GM18951 (cell line): ENCODE measurements around the gene COL4A2.
"Not testable (repeated sequence)": the region's sequence is repeated elsewhere in the genome, so short reads cannot be mapped to it uniquely, and the experiment has no call there.

Source experiments
- POLR2A ChIP-seq: IDR thresholded peaks from 4 replicates; pipeline ENCODE4 v1.6.1; 2011; ENCODE audit warnings: mild to moderate bottlenecking; ENCODE audit not compliant: insufficient read length, insufficient read depth; ENCODE audit errors: extremely low read depth
- in situ Hi-C: fragments of 300-500 bp; cut with MboI; formaldehyde crosslinking; loops from one replicate; pipeline ENCODE4 v1.12.0; 2022; ENCODE audit warnings: low sequenced_read_pairs, mixed read lengths, inconsistent platforms; ENCODE audit not compliant: unreplicated experiment

COL4A2 gene

DNA sequence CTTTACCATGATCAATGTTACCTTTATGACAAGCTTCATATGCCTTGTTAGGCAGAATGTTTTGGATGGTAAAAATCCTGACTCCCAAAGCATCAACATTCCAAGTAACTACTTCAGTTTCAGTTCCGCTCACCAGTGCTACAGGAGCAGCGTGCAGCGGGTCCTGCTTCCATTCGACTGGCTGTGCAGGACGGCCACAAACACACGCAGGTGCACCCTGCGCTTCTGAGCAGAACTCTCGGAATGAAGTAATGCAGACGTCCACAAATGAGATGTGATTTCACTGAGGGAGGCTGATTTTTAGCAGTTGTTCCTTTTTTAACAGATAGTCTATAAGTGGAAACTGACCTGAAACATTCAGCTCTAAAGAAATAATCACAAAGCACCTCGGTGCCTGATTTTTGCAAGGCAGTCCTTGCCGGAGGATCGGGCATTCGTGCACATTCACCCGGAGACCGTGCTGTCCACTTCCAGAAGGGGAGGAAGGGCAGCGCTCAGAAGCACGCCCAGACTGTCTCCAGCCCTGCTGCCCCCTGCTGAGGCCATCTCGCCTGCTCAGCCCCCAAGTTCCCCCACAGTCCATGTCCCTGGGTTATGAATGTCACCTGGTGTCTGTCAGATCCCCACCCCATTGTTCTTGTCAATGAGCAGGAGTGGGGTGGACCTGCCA is 168.6 kb downstream of the COL4A2 start:
- in situ Hi-C loops = no loop called here
- TF ChIP-seq POLR2A = no peak

DNA sequence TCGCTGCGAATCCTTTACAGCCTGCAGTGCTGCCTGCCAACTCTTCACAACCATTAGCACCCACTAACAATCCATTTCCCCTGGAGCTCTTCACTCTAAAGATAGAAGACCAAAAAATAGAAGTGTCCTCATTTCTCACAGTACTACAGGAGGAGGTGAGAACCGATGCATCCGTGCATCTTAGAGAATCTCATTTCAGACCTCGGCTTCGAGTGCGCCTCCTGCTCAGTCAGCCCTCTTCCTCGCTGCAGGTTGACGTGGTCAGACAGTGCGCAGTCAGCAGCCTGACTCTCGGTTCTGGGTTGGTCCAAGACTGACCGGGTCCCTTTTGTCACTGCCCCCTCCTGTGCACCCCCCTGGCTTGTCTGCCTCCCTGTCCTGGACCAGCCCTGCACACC is 169.1 kb downstream of the COL4A2 start:
- no peak for TF ChIP-seq POLR2A
- in situ Hi-C loops = no loop called here

DNA sequence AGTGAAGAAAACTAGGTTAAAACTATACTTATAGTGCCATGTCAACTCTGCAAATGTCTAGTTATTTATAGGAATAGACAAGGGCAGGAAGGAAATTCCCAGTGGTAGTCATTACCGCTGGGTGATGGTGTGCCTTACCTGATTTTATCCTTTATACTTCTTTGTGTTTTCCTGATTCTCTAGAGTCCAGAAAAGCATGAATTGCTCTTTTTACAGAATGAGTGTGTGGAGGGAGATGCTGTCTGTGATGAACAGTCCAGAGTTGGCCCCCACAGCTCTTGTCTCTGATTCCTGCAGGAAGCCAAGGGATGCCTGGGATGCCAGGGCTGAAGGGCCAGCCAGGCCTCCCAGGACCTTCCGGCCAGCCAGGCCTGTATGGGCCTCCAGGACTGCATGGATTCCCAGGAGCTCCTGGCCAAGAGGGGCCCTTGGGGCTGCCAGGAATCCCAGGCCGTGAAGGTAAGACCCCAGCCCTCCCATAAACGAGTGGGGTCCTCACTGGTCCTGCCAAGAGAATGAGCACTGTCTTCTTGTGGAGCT is 170.7 kb downstream of the COL4A2 start:
- no peak for TF ChIP-seq POLR2A

DNA sequence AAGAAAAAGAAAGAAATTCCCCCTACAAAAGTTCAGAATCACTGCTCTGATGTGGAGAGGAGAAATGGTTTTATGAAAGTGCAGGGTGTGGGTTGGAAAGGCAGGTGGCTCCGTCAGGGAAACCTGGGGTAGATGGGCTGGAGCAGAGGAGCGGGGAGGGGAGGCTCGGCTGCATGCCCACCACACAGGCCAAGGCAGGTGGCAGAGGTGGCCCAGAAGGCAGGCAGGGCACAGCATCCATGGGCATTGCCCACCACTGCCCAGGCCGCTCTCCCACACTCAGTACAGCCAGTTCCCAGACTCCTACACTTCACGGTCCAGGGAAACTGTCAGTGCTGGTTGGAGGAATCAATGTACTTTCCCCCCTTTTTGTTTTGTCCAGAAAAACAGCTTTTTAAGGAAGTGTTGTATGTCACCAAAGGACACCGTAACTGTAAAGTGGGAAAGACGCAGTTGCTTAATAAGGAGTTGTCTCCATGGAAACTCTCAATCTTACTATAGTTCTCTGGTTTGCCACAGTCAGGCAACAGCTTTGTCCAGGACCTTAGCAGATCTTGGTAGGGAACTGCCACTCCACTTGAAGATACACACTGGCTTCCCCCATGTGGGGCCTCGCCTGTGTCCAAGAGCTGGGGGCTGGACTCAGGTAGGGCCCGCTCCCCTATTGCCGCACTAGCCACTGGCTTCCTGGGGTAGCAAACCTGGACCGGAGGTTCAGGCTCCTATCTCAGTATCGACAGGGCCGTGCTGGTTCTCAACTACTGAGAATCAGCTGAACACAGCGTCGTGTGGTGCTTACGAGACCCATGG is 171.5 kb downstream of the COL4A2 start:
- in situ Hi-C loops = no loop called here
- TF ChIP-seq POLR2A = no peak

More for the DNA sequence above, 170.7 kb downstream of the COL4A2 start:
- in situ Hi-C loops = no loop called here

DNA sequence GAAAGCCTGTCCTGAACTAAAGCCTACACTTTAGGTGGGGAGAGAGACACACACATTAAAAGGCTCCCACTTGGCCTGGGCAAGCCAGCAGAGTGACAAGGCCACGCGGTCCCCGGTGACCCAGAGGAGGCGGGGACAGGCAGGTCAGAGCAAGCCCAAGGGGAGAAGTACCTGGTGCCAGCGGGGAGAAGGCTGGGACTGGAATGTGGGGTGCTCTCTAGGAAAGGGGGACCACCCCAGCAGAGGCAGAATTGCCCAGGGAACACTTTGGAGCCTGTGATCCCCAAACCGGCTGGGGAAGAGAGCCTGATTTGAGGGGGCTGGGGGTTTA is 172.1 kb downstream of the COL4A2 start:
- no peak for TF ChIP-seq POLR2A
- in situ Hi-C loops = no loop called here

DNA sequence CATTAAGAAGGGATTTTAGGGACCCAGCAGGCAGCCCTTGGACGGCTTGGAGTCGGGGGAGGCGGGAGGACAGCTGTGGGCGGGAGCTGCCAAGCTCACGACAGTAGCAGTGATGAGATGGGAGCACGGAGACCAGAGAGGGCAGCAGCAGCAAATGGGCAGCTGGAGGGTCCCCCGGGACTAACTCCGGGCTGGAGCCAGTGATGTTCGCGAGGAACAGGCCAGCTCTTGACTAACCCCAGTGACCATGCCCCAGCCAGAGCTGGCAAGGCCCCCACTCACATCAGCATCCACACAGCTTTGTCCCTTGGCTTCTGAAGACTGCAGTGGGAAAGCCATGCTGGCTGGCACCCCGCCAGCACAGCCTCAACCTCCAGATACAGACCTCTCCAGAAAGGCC is 172.6 kb downstream of the COL4A2 start:
- no peak for TF ChIP-seq POLR2A
- in situ Hi-C loops = no loop called here

DNA sequence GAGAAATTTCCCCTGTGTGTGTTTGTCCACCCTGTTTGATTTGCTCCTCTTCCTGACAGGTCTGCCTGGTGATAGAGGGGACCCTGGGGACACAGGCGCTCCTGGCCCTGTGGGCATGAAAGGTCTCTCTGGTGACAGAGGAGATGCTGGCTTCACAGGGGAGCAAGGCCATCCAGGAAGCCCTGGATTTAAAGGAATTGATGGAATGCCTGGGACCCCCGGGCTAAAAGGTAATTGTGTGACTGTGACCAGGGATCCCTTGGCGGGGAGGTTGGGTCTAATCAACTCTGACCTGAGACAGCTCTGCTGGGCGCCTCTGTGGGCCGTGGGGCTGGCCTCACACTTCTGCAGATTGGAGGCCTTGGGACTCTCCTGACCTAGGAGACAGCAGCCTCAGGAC is 173.1 kb downstream of the COL4A2 start:
- TF ChIP-seq POLR2A = no peak
- in situ Hi-C loops = no loop called here

DNA sequence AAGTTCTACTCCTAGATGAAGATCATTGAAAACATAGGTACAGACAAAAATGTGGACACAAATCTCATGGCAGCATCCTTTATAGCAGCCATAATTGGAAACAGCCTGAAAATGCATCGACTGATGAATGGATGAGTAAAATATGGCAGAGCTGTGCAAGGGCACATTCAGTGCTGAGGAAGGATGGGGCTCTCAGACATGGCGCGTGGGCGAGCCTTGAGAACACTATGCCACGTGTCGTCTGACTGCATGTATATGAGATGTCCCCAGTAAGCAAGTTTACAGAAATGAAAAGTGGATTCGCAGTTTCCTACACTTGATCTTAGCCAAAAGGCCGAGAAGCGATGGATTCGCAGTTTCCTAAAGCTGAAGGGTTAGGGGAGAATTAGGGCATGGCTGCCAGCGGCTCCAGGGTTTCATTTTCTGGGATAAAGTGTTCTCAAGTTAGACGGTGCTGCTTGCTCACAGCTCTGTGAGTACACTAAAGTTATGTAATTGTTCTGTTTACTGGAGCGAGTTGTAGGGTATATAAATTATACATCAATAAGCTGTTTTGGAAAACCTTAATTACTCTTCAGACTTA is 176.4 kb downstream of the COL4A2 start:
- in situ Hi-C loops = no loop called here
- no peak for TF ChIP-seq POLR2A

DNA sequence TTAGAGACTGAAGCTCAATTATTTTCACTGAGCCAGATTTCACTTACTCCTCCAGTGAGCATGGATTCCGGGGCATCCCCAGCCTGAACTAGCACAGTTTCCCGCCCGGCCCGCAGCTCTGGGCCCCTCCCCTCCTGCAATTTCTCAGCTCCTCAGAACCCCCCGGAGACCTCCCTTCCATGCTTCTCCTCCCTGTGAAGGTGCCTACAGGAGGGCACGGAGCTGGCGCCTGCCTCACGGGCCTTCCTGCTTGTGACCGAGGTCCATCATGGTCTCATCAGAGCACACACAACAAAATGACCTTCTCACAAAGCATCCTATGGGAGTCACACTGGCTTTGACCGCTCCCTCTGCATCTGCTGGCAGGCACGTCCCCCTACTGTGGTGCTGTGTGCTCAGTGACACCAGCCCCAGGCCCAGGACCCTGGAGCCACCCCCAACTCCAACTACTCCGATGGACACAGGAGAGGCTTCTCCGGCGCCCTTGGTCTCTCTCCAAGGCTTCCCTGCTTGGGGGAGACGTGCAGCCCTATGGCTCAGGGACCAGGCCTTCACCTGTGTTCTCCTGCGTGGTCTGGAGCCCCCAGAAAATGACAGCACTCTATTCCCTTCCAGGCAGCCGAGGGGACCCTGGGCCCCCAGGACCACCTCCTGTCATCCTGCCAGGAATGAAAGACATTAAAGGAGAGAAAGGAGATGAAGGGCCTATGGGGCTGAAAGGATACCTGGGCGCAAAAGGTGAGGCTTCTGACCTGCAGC is 177.4 kb downstream of the COL4A2 start:
- in situ Hi-C loops = no loop called here

DNA sequence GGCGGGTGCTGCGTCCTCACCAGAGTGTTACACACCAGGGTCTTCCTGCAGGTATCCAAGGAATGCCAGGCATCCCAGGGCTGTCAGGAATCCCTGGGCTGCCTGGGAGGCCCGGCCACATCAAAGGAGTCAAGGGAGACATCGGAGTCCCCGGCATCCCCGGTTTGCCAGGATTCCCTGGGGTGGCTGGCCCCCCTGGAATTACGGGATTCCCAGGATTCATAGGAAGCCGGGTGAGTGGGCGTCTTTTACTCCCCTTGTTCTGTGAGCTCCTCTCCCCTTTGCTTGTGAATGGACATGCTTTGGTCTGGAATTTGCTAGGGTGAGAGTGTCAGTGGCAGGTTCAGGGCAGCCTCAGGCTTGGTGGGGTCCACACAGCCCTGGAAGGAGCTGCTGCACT is 178.5 kb downstream of the COL4A2 start:
- in situ Hi-C loops = no loop called here
- no peak for TF ChIP-seq POLR2A

More for the DNA sequence above, 177.4 kb downstream of the COL4A2 start:
- no peak for TF ChIP-seq POLR2A

DNA sequence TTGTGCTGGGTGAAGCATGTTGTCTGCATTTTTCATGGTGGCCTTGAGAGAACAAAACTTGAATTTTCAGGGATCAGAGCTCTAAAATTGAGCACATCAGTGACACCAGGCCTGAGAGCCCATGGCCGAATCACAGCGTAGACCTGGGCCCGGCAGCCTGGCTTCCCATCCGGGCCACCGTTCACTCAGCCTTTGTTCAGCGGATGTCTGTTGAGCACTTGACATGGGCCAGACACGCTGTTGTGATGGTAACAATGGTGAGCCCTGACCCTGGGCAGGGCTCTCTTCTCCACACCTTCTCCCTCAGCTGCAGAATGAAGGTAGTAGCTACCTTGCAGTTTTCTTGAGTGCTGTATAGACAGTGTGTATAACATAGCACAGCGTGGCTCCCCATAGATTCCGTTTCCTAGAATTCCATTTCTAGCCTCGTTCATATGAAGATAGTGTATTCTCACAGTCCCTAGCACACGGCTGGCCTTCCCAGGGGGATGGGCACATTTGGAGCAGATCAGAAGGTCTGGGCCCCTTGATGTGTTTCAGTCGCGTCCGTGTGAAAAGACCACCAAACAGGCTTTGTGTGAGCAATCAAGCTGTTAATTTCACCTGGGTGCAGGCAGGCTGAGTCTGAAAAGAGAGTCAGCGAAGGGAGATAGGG is 179.1 kb downstream of the COL4A2 start:
- in situ Hi-C loops = no loop called here
- TF ChIP-seq POLR2A = no peak

DNA sequence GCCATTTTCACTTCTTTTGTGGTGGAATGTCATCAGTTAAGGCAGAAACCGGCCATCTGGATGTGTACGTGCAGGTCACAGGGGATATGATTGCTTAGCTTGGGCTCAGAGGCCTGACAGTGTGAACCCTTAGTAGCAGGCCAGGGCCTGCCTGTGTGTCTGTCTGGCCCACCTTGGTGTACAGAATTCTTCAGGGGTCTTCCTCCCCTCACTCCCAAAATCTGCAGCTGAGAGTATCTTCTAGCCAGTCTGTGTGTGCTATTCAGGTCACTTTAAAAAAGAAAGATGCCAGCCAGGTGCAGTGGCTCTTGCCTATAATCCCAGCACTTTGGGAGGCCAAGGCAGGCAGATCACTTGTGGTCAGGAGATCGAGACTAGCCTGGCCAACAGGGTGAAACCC is 179.8 kb downstream of the COL4A2 start:
- in situ Hi-C loops = not testable (repeated sequence)
